PC-3 (cell line): ENCODE data around the gene USP32.

Experiments used
- EZH2 ChIP-seq: fragments of 300-600 bp; sonication (generic); IDR thresholded peaks from one replicate; pipeline ENCODE4 v1.6.1; 2017; ENCODE audit warnings: antibody characterized with exemption, mild to moderate bottlenecking, low read length; ENCODE audit not compliant: unreplicated experiment
- EZH2phosphoT487 ChIP-seq: fragments of 300-600 bp; sonication (generic); IDR thresholded peaks from 2 replicates; pipeline ENCODE4 v1.6.1; 2018; ENCODE audit warnings: mild to moderate bottlenecking, antibody characterized with exemption, low read length, borderline replicate concordance
- TF ChIP-seq, protein P1 (sequence below): fragments of 300-600 bp; sonication (generic); conservative IDR thresholded peaks from 2 replicates; pipeline ENCODE4 v1.5.1; 2017; ENCODE audit warnings: antibody characterized with exemption, low read depth, mild to moderate bottlenecking, low read length

- TF ChIP-seq, protein P1, sequence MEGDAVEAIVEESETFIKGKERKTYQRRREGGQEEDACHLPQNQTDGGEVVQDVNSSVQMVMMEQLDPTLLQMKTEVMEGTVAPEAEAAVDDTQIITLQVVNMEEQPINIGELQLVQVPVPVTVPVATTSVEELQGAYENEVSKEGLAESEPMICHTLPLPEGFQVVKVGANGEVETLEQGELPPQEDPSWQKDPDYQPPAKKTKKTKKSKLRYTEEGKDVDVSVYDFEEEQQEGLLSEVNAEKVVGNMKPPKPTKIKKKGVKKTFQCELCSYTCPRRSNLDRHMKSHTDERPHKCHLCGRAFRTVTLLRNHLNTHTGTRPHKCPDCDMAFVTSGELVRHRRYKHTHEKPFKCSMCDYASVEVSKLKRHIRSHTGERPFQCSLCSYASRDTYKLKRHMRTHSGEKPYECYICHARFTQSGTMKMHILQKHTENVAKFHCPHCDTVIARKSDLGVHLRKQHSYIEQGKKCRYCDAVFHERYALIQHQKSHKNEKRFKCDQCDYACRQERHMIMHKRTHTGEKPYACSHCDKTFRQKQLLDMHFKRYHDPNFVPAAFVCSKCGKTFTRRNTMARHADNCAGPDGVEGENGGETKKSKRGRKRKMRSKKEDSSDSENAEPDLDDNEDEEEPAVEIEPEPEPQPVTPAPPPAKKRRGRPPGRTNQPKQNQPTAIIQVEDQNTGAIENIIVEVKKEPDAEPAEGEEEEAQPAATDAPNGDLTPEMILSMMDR: no peak
- TF ChIP-seq EZH2phosphoT487 (no peak), EZH2 (no peak)
These were observed 20.8 kb upstream of the USP32 start for GRCh38 chr17:60412701-60413100.
